HG03520 (cell line): ENCODE measurements around the gene ITGAV.
A peak's percentile ranks its signal among the peaks of the same experiment; 100 is the strongest.
"Not testable (repeated sequence)": the region's sequence is repeated elsewhere in the genome, so short reads cannot be mapped to it uniquely, and the experiment has no call there.

ENCODE experiments used
- ATAC-seq: cut with Tn5 transposase; IDR thresholded peaks from one replicate; pipeline ENCODE4 v1.9.1; 2021; ENCODE audit warnings: mild to moderate bottlenecking, moderate library complexity; ENCODE audit not compliant: unreplicated experiment

Gene ITGAV

DNA sequence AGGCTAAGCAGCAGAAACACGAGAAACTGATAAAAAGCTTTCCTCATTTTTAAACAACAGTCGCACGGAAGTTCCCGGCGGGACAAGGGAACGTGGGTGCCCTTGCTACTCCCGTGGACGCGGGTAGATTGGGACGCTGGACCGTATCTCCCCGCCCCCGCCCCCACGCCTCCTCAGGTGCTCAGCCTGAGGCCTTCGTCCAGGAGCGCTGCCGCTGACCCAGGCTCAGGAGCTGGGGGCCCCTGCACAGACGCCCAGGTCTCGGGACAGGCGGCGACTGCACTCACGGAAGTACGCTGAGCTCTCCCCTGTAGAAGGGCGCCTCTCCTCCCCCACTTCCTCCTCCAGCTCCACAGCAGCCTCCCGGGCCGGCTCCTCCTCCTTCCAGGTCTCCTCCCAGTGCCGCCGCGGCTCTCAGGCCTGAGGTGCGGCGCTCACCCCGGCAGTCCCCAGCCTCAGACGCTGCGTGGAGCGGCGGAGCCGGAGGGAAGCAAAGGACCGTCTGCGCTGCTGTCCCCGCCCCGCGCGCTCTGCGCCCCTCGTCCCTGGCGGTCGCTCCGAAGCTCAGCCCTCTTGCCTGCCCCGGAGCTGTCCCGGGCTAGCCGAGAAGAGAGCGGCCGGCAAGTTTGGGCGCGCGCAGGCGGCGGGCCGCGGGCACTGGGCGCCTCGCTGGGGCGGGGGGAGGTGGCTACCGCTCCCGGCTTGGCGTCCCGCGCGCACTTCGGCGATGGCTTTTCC lies at the start of gene ITGAV:
Gene ITGAV (plus strand): TSS at position 445 of the 738 bp plus-strand sequence. CDS start 283 bp downstream, at position 728.
- peak; percentile 96 for ATAC-seq

DNA sequence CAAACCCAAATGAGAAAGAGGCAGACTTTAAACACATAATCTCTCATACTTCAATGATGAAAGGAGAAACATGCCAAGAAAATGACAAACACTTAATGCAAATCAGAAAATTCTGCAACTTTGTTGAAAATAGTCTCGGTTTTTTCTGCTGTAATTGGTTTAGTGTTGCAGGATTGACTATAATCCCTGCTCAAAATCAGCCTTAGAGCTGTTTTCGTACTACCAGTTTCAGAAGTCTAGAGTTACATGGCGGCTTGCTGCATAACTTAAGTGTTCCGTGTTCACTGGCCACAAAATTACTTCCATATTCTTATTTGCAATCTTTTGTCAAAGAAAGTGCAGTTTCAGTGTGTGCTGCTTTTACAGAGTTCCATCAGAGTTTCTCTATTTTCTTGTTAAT lies 48.9 kb upstream of the ITGAV start:
- no peak for ATAC-seq

DNA sequence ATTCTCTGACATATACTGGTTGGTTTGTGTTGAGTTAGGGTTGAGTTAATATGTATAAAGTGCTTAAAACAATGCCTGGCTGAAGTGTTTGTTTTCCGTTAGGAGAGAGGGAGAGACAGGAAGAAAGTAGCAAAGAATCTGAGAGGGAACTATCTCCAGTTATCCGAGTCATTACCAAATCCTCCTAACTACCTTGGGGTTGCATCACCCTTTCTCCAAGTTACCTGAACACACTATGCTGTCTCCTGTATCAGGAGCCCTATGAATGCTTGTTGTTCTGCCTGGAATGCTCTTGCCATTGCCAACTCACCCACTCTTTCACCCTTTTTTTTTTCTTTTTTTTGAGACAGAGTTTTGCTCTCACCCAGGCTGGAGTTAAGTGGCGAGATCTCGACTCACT lies 47.9 kb upstream of the ITGAV start:
- no peak for ATAC-seq

DNA sequence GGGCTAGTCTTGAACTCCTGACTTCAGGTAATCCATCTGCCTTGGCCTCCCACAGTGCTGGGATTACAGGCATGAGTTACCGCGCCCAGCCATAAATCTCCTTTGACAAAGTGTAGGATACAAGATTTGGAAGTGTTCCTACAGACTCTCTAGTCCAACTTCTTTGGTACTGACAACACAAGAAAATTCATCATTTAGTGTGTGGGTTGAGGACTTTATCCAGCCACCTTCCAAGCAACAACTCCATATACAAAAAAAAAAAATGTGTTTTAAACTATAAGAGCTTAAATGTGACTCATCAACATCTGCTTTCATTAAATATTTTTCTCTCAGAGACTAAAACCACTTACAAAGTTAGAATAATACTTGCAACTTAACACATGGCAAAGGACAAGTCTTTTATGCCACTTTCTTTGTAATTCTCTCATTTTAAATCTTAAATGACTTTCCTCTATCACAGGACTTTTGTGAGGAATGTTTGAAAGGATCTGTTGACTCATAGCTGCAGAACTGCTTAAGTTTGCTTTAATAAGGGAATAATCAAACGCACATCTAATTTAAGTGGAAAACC lies 46.2 kb upstream of the ITGAV start:
- ATAC-seq, result no peak

DNA sequence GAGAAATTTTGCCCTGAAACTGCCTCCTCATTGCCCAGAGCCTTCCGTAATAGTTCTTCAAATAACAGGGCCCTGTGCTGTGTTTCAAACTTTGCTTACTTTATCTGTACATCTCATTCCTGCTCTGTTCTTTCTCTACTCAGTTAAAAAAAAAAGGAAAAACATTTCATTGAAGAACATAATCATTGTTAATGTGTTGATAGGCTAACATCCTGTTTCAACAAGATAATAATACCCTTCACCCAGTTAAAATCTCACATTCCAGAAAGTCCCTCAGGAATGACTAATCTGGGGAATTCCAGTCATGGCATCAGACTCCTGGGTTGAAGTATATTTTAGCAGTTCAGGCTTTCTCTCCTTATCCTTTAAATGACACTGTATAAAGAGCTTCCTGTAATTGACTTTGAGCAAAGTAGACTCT lies 45.6 kb upstream of the ITGAV start:
- ATAC-seq, result no peak

DNA sequence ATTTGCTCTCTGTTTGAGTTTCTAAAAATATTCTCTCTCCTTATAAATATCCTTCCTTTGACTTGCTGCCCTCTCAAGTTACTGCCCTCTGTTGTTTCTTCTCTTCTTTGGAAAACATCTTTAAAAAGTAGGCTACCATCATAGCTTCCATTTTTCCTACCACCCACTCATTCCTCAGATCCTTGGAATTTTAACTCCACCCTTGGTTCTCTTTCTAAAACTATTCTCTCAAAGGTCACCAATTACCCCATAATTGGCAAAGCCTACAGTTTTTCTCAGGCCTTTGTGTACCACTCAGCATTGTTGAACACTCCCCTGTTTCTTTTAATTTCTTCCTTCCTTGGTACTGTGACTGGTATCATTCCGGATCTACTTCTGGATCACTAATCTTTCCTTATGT lies 43.0 kb upstream of the ITGAV start:
- ATAC-seq, result no peak

DNA sequence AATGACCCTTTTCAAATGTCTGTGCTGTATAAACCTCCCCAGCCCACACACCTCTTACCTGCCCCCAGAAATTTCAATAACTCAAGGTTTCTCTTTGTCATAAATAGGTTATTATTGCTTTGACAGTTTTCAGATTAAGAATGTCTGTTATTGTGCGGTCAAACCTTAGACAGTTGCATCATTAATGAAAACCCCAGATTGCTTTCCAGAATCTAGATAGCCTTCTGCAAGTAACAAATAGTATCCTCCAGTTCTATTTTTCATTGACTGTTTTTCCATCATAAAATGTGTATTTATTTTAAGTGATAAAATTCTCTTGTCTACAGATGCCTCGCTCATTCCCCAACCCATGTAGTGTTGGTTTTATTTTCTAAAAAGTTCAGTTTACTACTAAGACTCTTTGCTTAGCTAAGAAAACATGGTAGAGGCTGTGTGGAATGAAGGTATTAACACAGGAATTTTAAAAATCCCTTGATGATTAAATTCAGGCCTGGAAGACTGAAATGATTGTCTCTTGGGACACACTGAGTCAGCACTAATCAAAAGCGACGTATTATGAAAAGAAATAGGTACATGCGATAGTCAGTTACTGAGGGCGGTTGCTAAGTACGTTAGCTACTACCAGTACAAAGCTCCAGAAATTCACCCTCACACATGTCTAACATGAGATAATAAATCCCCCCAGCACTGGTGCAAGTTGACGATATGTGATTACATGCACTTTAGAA lies 38.4 kb upstream of the ITGAV start:
- ATAC-seq, result no peak

DNA sequence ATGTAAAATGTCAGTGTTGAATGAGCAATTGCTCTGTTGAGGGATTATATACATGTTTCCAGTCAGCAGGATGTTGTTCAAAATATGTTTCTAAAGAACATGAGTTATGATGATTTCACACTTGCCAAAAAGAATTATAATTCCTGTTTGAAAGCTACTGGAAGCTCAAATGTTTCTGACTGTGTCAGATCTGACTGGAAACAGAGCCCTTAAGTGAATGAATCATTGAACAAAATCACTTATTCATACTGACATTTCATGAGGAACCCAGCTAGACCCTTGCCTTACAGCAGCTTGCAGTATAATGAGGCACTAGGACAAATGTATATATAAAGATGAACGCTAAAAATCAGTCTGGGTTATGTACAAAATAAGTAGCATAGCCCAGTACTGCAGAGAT lies 35.4 kb upstream of the ITGAV start:
- ATAC-seq, result no peak

DNA sequence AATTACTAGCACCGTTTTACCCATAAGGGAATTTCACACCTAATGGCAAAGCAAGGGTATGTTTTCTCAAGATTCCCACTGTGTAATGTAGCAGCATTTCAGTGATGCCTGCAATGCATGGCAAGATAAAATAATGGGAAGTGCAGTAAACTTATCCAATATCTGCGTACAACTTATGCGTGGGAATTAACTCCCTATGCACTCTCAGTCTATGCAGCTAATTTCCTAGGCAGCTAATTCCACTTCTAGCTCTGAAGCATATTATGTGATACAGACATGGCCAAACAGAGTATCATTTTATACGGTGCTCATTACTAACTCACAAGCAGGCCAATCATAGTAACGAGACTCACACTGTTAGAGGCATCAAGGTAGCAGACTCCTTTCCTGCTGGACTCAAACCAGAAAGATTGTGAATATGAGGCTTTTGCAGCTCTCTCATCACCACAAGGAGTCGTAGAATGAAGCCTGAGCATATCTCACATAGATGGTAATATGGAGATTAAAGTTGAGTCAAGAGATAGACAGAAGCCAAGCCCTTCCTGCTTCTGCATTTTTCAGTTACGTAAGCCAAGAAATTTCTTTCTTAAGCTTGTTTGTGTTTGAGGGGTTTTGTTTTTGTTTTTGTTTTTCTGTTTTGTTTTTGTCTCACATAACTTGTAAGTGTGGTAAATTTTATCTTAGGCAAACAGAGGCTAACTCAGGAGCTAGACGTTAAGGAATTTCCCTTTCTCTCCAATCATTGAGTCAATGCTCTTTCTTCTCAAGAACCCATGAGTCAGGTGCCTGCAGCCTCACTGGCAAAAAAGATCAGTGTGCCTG lies 34.8 kb upstream of the ITGAV start:
- no peak for ATAC-seq

DNA sequence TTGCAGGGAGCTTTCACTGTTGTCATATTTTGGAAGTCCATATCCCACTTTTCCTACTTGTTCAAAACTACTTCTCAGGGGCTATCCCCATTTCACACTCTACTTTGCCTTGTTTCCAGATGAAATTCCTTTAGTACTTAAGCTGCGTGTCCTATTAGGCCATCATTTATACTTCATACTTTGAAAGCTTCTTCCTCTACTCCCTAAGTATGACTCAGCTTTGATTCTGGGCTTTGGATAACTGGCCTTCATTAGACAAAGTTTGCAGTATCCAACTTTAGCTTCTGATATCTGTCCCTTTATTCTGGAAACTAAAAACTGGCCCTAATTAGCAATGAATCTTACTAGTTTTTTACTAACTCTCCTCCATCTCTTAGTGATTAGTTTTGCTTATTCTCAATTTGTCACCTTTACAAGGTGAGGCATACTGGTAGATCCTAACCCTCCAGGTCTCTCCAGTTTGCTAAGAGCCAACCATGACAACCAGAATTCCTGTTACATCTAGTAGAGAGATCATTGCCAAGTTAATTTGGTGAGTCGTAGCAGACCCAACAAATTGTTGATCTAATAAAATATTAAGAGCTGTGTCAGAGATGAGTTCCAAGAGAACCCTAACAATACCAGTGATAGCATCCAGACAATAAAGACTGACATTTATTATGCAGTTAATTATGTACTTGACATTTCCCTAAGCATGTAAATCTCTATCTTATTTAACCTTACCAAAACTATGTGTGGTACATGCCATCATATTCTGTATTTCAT lies 31.2 kb upstream of the ITGAV start:
- ATAC-seq, result no peak

DNA sequence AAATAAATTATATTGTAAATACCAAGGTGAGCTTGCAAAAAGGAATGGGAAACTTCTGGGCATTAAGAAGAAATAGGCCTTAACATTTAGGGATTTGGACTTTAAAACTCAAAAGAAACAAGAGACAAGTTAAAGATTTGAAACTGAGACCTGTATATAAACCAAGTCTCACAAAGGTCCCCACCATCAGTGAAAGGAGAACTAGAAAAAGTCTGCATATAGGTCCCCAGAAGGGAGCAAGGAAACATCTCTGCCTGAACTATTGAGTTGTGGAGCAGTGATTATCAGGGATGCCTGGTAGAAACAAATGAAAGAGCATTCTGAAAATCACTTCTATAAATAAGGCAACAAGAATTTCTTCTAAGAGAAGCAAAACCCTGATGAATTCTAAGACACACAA lies 30.5 kb upstream of the ITGAV start:
- ATAC-seq, result peak; percentile 60

DNA sequence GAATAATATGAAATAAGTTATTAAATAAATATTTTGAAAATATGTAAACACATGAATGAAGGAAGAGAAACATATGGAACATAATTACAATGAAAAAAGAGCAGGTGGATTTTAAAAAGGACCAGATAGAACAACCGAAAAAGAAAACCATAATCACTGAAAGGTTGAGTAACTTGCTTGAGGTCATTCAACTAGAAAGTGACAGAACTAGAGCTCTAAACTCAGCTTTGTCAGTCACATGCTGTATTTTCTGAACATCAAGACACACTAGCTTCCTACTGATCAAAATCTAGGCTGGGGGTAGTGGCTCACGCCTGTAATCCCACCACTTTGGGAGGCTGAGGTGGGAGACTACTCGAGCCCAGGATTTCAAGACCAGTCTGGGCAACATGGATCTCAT lies 30.0 kb upstream of the ITGAV start:
- ATAC-seq, result peak; percentile 91

DNA sequence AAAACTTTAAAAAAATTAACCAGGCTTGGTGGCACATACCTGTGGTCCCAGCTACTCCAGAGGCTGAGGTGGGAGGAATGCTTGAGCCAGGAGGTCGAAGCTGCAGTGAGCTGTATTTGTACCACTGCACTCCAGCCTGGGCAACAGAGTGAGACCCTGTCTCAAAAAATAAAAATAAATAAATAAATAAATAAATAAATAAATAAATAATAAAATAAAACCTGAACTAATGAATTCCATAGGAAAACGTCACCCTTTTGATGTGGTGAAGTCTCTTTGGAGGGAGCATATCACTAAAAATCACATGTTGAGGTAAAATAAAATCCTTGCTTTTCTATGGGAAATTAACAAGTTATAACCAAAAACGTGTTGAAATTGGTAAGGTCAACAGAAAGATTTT lies 29.6 kb upstream of the ITGAV start:
- ATAC-seq, result no peak

DNA sequence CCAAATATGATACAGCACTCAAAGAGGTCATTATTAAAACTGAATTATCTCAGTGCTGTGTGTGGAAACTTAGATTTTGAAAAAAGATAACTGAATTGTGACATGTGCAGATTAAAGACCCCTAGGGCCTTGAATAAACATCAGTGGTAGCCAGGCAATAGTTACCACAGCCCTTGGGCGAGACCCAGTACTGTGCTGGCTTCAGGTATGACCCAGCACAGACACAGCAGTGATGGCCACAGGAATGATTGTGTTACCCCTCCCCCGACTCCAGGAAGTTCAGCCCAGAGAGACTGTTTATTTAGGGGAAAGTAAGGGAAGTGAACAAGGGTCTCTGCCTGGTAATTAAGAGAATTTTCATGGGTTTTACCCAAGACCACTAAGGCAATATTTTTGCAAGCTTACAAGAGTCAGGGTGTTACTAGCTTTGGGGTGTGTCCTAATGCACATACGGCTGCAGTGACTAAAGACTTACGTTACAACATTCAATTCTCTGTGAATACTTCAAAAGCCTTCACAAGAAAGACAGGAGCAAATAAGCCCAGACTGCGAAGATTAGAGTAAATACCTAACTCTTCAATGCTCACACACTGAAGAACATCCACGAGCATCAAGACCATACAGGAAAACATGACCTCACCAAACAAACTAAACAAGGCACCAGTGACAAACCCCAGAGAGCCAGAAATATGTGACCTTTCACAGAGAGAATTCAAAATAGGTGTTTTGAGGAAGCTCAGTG lies 28.2 kb upstream of the ITGAV start:
- ATAC-seq, result no peak

DNA sequence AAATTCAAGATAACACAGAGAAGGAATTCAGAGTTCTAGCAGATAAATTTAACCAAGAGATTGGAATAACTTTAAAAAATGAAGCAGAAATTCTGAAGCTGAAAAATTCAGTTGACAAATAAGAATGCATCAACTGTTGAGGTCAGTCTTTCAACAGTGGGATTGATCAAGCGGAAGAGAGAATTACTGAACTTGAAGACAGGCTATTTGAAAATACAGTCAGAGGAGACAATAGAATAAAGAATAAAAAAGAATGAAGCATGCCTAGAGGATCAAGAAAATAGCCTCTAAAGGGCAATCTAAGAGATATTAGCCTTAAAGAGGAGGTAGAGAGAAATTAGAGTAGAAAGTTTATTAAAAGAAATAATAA lies 27.7 kb upstream of the ITGAV start:
- no peak for ATAC-seq

DNA sequence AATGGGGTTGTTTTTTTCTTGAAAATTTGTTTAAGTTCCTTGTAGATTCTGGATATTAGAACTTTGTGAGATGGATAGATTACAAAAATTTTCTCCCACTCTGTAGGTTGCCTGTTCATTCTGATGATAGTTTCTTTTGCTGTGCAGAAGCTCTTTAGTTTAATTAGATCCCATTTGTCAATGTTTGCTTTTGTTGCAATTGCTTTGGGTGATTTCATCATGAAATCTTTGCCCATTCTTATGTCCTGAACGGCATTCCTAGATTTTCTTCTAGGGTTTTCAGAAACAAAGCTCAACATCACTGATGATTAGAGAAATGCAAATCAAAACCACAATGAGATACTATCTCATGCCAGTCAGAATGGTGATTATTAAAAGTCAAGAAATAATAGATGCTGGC lies 21.3 kb upstream of the ITGAV start:
- ATAC-seq, result not testable (repeated sequence)

DNA sequence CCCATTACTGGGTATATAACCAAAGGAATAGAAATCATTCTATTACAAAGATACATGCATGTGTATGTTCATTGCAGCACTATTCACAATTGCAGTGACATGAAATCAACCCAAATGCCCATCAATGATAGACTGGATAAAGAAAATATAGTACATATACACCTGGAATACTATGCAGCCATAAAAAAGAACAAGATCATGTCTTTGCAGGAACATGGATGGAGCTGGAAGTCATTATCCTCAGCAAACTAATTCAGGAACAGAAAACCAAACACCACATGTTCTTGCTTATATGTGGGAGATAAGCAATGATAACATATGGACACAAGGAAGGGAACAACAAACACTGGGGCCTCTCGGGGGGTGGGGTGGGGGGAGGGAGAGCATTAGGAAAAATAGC lies 20.7 kb upstream of the ITGAV start:
- ATAC-seq, result not testable (repeated sequence)

DNA sequence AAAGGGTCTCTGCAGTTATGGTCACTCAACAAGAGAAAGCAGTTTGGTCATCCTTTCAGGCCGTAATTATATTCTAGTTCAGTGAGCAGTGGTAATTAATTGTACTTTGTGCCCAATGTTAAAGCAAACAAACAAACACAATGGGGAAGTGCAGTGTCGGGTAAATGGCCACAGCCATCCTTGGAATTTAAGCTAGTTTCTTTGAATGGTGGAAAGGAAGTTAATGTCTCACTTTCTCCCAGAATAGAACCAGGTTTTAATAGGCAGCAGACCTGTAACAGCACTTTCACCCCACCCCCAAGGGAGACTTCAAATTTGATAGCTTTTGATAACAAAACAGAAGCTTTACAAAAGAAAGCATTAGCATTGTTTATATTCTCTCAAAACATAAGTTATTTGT lies 20.0 kb upstream of the ITGAV start:
- ATAC-seq, result no peak

DNA sequence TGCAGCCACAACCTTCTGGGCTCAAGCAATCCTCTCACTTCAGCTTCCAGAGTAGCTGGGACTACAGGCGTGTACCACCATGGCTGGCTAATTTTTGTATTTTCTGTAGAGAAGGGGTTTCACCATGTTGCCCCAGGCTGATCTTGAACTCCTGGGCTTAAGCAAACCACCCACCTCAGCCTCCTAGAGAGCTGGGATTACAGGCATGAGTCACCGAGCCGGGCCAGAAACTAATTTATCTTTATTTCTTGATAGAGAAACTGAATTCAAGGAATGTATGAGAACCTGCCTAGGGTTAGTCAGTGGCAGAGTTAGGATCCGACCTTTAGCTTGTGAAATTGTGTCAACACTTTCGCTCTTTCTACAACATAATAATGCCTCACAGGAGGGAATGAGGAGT lies 19.3 kb upstream of the ITGAV start:
- no peak for ATAC-seq

DNA sequence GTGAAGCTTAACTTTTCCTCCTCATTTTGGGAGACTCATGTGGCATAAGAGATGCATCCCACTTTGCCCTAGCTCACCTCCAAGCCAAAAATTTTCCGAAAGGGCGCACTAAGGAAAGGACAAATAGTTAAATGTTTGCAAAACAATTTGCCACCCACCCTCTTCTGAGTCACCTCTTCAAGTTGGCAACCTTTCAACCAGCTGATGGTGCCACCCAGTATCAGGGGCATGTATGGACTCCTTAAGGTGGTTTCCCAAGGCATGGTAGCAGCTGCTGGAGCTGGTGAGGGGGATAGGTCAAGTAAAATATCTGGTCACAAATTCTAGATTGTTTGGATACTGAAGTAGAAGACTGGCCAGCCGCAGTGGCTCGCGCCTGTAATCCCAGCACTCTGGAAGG lies 17.2 kb upstream of the ITGAV start:
- no peak for ATAC-seq
